Measurements from ENCODE around the gene LTBP1.

Gene LTBP1

GRCh38 chr2:33409417-33409955 is 462.7 kb downstream of the LTBP1 start:
- no peaks in the 10 kb centered on the region for H3K36me3 Mint-ChIP-seq (ENCODE audit: low read depth)
- H3K27ac Mint-ChIP-seq, result peak overlapping the region in 2 of 3 experiments; percentile 38 to 45
- H3K4me3 Mint-ChIP-seq, result no peak overlapping the region
- no peak for TF ChIP-seq CTCF (IDR thresholded peaks at IDR 0.05; ENCODE audit: unreplicated experiment in 3 of 3)
- peaks cover 17% of the 10 kb centered on the region for H3K9me3 Mint-ChIP-seq
- no peaks in the 10 kb centered on the region for H3K27me3 Mint-ChIP-seq (ENCODE audit: low read depth)
- H3K4me1 Mint-ChIP-seq, result peaks cover 11% of the 10 kb centered on the region

- Mint-ChIP-seq H3K27me3 (ENCODE audit: low read depth) (no peaks in the 10 kb centered on the region), H3K9me3 (peaks cover 9% of the 10 kb centered on the region), H3K36me3 (ENCODE audit: low read depth) (no peaks in the 10 kb centered on the region), H3K4me3 (no peak overlapping the region), H3K4me1 (peaks cover under 1% of the 10 kb centered on the region), H3K27ac (no peak overlapping the region)
- no peak for TF ChIP-seq CTCF (IDR thresholded peaks at IDR 0.05; ENCODE audit: unreplicated experiment in 3 of 3)
Measured at GRCh38 chr2:33411765-33412164, 465.0 kb downstream of the LTBP1 start.

GRCh38 chr2:33412920-33413319 is 466.2 kb downstream of the LTBP1 start:
- Mint-ChIP-seq H3K27ac (no peak overlapping the region), H3K4me1 (no peaks in the 10 kb centered on the region), H3K4me3 (no peak overlapping the region), H3K36me3 (ENCODE audit: low read depth) (no peaks in the 10 kb centered on the region), H3K9me3 (peaks cover 7% of the 10 kb centered on the region), H3K27me3 (ENCODE audit: low read depth) (no peaks in the 10 kb centered on the region)
- TF ChIP-seq CTCF (IDR thresholded peaks at IDR 0.05; ENCODE audit: unreplicated experiment in 3 of 3), result peak in 1 of 3 experiments; percentile 29

- Mint-ChIP-seq H3K27me3 (ENCODE audit: low read depth) (peaks cover 8% of the 10 kb centered on the region), H3K27ac (peak overlapping the region in 2 of 3 experiments; percentile 5 to 35), H3K9me3 (no peaks in the 10 kb centered on the region), H3K4me3 (no peak overlapping the region), H3K4me1 (no peaks in the 10 kb centered on the region), H3K36me3 (ENCODE audit: low read depth) (no peaks in the 10 kb centered on the region)
- peak in 2 of 3 experiments; percentile 22 to 31 for TF ChIP-seq CTCF (IDR thresholded peaks at IDR 0.05; ENCODE audit: unreplicated experiment in 3 of 3)
Measured at GRCh38 chr2:33419581-33420200, 472.9 kb downstream of the LTBP1 start.

GRCh38 chr2:33420726-33421125 is 474.0 kb downstream of the LTBP1 start:
- TF ChIP-seq CTCF (IDR thresholded peaks at IDR 0.05; ENCODE audit: unreplicated experiment in 3 of 3), result no peak
- Mint-ChIP-seq H3K4me3 (no peak overlapping the region), H3K27me3 (ENCODE audit: low read depth) (peaks cover 8% of the 10 kb centered on the region), H3K36me3 (ENCODE audit: low read depth) (no peaks in the 10 kb centered on the region), H3K27ac (peak overlapping the region in 1 of 3 experiments; percentile 35), H3K9me3 (no peaks in the 10 kb centered on the region), H3K4me1 (no peaks in the 10 kb centered on the region)

- Mint-ChIP-seq H3K36me3 (ENCODE audit: low read depth) (no peaks in the 10 kb centered on the region), H3K27me3 (ENCODE audit: low read depth) (peaks cover 8% of the 10 kb centered on the region), H3K4me3 (no peak overlapping the region), H3K9me3 (no peaks in the 10 kb centered on the region), H3K4me1 (no peaks in the 10 kb centered on the region), H3K27ac (no peak overlapping the region)
- TF ChIP-seq CTCF (IDR thresholded peaks at IDR 0.05; ENCODE audit: unreplicated experiment in 3 of 3), result no peak
Measured at GRCh38 chr2:33421820-33422219, 475.1 kb downstream of the LTBP1 start.

All from nephron (organoid).